Parathyroid adenoma (tissue), 2 donors: ENCODE results near the gene BTD.
A peak's percentile ranks its signal among the peaks of the same experiment; 100 is the strongest.

Source experiments
- H2AFZ ChIP-seq: fragments of 300-600 bp; sonication (generic); one replicate; pipeline ENCODE4 v1.7.0; 2017; ENCODE audit warnings: antibody characterized with exemption, mild to moderate bottlenecking
- H3K27ac ChIP-seq: fragments of 300-600 bp; sonication (generic); one replicate; pipeline ENCODE4 v1.7.0; 2017
- H3K27me3 ChIP-seq: fragments of 300-600 bp; sonication (generic); one replicate; pipeline ENCODE4 v1.7.0; 2017; ENCODE audit warnings: low read length; ENCODE audit not compliant: control insufficient read depth, insufficient read depth
- H3K36me3 ChIP-seq: fragments of 300-600 bp; sonication (generic); one replicate; pipeline ENCODE4 v1.7.0; 2017; ENCODE audit warnings: low read length; ENCODE audit not compliant: control insufficient read depth, insufficient read depth
- H3K4me1 ChIP-seq: fragments of 300-600 bp; sonication (generic); one replicate; pipeline ENCODE4 v1.7.0; 2017; ENCODE audit warnings: control low read depth
- H3K4me2 ChIP-seq: fragments of 300-600 bp; sonication (generic); one replicate; pipeline ENCODE4 v1.7.0; 2017; ENCODE audit warnings: low read length
- H3K4me3 ChIP-seq: fragments of 300-600 bp; sonication (generic); one replicate; pipeline ENCODE4 v1.7.0; 2017; ENCODE audit warnings: low read depth, low read length
- H3K79me2 ChIP-seq: fragments of 300-600 bp; sonication (generic); one replicate; pipeline ENCODE4 v1.7.0; 2017; ENCODE audit warnings: control low read depth
- H3K9ac ChIP-seq: fragments of 300-600 bp; sonication (generic); one replicate; pipeline ENCODE4 v1.7.0; 2017; ENCODE audit warnings: mild to moderate bottlenecking
- H3K9me3 ChIP-seq: fragments of 300-600 bp; sonication (generic); one replicate; pipeline ENCODE4 v1.7.0; 2017; ENCODE audit warnings: low read length; ENCODE audit not compliant: control insufficient read depth
- CTCF ChIP-seq: fragments of 300-600 bp; sonication (generic); IDR thresholded peaks from one replicate; pipeline ENCODE4 v1.7.0; 2017; ENCODE audit warnings: antibody characterized with exemption, mild to moderate bottlenecking
- donor health status: primary hyperparathyroidism.

The BTD gene

GRCh38 chr3:15667484-15667883 lies 65.9 kb downstream of the BTD start:
- TF ChIP-seq CTCF = no peak

DNA sequence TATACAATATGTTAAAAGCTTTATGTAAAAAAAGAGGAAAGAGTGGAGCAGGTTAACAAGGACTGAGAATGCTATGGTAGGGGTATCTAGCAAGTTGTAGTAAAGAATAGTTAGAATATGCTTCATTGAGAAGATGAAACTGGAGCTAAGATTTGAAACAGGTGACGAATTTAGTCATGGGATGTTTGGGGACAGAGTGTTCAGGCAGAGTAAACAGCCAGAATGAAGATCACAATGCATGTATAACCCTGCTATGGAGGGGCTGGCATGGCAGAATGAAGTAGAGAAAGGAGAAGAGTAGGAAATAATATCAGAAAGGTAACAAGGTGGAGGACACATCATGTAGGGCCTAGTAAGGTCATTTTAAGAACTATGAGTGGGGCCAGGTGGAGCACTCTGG lies 72.0 kb downstream of the BTD start:
- H3K36me3 ChIP-seq = no peaks in the 10 kb centered on the region
- no peaks in the 10 kb centered on the region for H3K79me2 ChIP-seq
- H3K27ac ChIP-seq = peak overlapping the region; percentile 0
- H3K27me3 ChIP-seq = no peaks in the 10 kb centered on the region
- H3K9me3 ChIP-seq = no peaks in the 10 kb centered on the region
- no peak overlapping the region for H2AFZ ChIP-seq
- TF ChIP-seq CTCF = no peak
- no peak overlapping the region for H3K4me3 ChIP-seq
- H3K9ac ChIP-seq = no peak overlapping the region
- H3K4me2 ChIP-seq = no peak overlapping the region
- H3K4me1 ChIP-seq = peaks cover 5% of the 10 kb centered on the region

More at GRCh38 chr3:15667484-15667883, 65.9 kb downstream of the BTD start:
- no peak overlapping the region for H2AFZ ChIP-seq
- no peaks in the 10 kb centered on the region for H3K36me3 ChIP-seq
- no peaks in the 10 kb centered on the region for H3K27me3 ChIP-seq
- H3K79me2 ChIP-seq = no peaks in the 10 kb centered on the region
- H3K4me2 ChIP-seq = no peak overlapping the region
- no peak overlapping the region for H3K27ac ChIP-seq
- no peaks in the 10 kb centered on the region for H3K9me3 ChIP-seq
- no peak overlapping the region for H3K9ac ChIP-seq
- no peak overlapping the region for H3K4me3 ChIP-seq
- no peaks in the 10 kb centered on the region for H3K4me1 ChIP-seq

DNA sequence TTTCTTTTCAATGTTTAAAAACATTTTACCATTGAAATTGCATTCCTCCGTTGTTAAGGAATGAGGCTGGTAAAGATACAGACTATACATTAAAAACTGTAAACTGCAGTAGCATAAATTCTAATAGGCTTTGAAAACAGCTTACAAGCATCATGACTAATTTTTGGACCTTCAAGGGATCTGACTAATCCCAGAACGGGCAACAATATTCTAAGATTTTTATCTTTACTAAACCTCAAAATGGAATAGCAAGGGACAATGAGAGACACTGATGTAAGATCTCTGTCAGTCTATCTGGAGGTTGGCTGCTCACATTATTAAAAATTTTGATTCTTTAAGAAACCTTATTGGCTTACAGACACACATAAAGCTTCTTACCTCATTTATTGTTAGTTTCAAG lies 74.7 kb downstream of the BTD start:
- Histone ChIP-seq H3K36me3 (no peaks in the 10 kb centered on the region), H3K4me1 (peaks cover 5% of the 10 kb centered on the region), H3K9ac (no peak overlapping the region), H3K9me3 (no peaks in the 10 kb centered on the region), H3K4me2 (no peak overlapping the region), H3K27me3 (no peaks in the 10 kb centered on the region), H3K79me2 (no peaks in the 10 kb centered on the region), H2AFZ (no peak overlapping the region), H3K4me3 (no peak overlapping the region), H3K27ac (no peak overlapping the region)
- TF ChIP-seq CTCF = no peak

DNA sequence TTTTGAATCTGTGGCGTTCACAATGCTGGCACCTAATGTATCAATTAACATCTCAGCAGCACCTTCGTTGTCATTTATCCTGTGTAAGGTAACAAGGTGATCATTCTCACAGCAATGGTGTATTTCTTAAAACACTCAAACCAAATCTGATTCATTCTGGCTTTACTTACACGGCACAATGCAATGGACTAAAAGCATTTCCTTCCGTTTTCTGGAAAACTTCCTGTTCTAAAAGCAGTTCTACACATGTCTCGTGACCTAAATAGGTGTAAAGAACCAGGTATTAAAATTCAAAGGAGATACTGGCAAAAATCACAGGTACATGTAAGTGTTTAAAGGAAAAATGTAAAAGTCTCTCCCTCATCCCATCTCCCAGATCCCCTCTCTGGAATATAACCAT lies 77.8 kb downstream of the BTD start:
- Histone ChIP-seq H3K27me3 (no peaks in the 10 kb centered on the region), H3K4me2 (no peak overlapping the region), H3K9me3 (no peaks in the 10 kb centered on the region), H3K36me3 (no peaks in the 10 kb centered on the region), H3K4me1 (peaks cover 18% of the 10 kb centered on the region), H3K79me2 (no peaks in the 10 kb centered on the region), H3K27ac (no peak overlapping the region), H3K9ac (no peak overlapping the region), H2AFZ (no peak overlapping the region), H3K4me3 (no peak overlapping the region)
- TF ChIP-seq CTCF = no peak

- no peaks in the 10 kb centered on the region for H3K36me3 ChIP-seq
- no peak overlapping the region for H3K4me2 ChIP-seq
- no peak for TF ChIP-seq CTCF
- no peaks in the 10 kb centered on the region for H3K27me3 ChIP-seq
- peaks cover 25% of the 10 kb centered on the region for H3K4me1 ChIP-seq
- H3K9ac ChIP-seq = no peak overlapping the region
- no peaks in the 10 kb centered on the region for H3K79me2 ChIP-seq
- H3K4me3 ChIP-seq = no peak overlapping the region
- H2AFZ ChIP-seq = no peak overlapping the region
- H3K27ac ChIP-seq = no peak overlapping the region
- H3K9me3 ChIP-seq = no peaks in the 10 kb centered on the region
Measured at GRCh38 chr3:15681668-15682067, 80.1 kb downstream of the BTD start.
